Natural killer cell (primary cell): ENCODE results near the gene ABCB6. TPM values are rescaled to one million over a fixed set of nuclear protein-coding genes. Genes with fewer than 3 reads are reported as not detected.

Experiments
- ATAC-seq, 3 donors: fragments of 150-1000 bp in 2 of 3; fragments of 200-7000 bp in 1 of 3; cut with Tn5 transposase; 1 replicate in 1 of 3; 2 replicates in 2 of 3; pipeline ENCODE4 v1.10.0; 2021; ENCODE audit warnings: mild to moderate bottlenecking in 2 of 3, moderate library complexity in 2 of 3
- DNase-seq, 2 donors: peaks; one replicate each; pipeline versions ENCODE4 v3.0.0 to v3.0.0-alpha.2; 2013 to 2021; ENCODE audit warnings: mixed read lengths in 1 of 2
- H3K27ac ChIP-seq: one replicate; pipeline ENCODE4 v1.5.1; 2013; ENCODE audit warnings: mild to moderate bottlenecking, low read length
- H3K27me3 ChIP-seq: one replicate; pipeline ENCODE4 v1.6.1; 2013; ENCODE audit warnings: low read length; ENCODE audit not compliant: control insufficient read depth, insufficient read depth
- H3K36me3 ChIP-seq: one replicate; pipeline ENCODE4 v1.6.1; 2013; ENCODE audit warnings: low read length; ENCODE audit not compliant: control insufficient read depth, insufficient read depth
- H3K4me1 ChIP-seq: one replicate; pipeline ENCODE4 v1.6.1; 2013; ENCODE audit warnings: low read length; ENCODE audit not compliant: control insufficient read depth, insufficient read depth
- H3K4me3 ChIP-seq: one replicate; pipeline ENCODE4 v1.5.1; 2013; ENCODE audit warnings: low read length
- H3K9me3 ChIP-seq: one replicate; pipeline ENCODE4 v1.6.1; 2013; ENCODE audit warnings: low read length; ENCODE audit not compliant: control insufficient read depth, insufficient read depth
- H3K27ac Mint-ChIP-seq, 2 donors: one replicate each; pipeline ENCODE4 v1.8.0; 2022; ENCODE audit warnings: mild to moderate bottlenecking in 2 of 2, mixed read lengths in 2 of 2, moderate library complexity in 1 of 2
- H3K27me3 Mint-ChIP-seq, 2 donors: one replicate each; pipeline ENCODE4 v1.8.0; 2022; ENCODE audit warnings: low read depth in 2 of 2, mixed read lengths in 2 of 2
- H3K36me3 Mint-ChIP-seq: one replicate; pipeline ENCODE4 v1.8.0; 2022; ENCODE audit warnings: mixed read lengths
- H3K4me1 Mint-ChIP-seq, 2 donors: one replicate each; pipeline ENCODE4 v1.8.0; 2022; ENCODE audit warnings: mixed read lengths in 2 of 2
- H3K4me3 Mint-ChIP-seq: one replicate; pipeline ENCODE4 v1.8.0; 2022; ENCODE audit warnings: mild to moderate bottlenecking, moderate library complexity, mixed read lengths
- H3K9me3 Mint-ChIP-seq, 2 donors: one replicate each; pipeline ENCODE4 v1.8.0; 2022; ENCODE audit warnings: mixed read lengths in 2 of 2
- WGBS: methylation state at CpG from one replicate; pipeline ENCODE4 v1.1.7; 2013; ENCODE audit warnings: missing lambda C conversion rate; ENCODE audit not compliant: insufficient coverage; 5-methylcytosine and 5-hydroxymethylcytosine counted together
- intact Hi-C: fragments of 100-400 bp; cut with micrococcal nuclease; formaldehyde crosslinking; loops from one replicate; pipeline ENCODE4 v1.14.2; 2022
- total RNA-seq, 4 donors: library from RNA; stranded (reverse); fragments of 120-200 nt in 1 of 4; gene quantifications; one replicate each; pipeline versions ENCODE4 v1.2.3 to v1.2.4, GENCODE V29; 2013 to 2022
- TF ChIP-seq, protein P1 (sequence below): fragments of 200-600 bp; IDR thresholded peaks from one replicate; pipeline ENCODE4 v1.8.0; 2022; ENCODE audit warnings: antibody characterized with exemption

ABCB6 gene
- total RNA-seq, 3 donors from 2014 or later (not counting 1 experiment from before 2014, with no cell fraction given): 0.93 to 3.4 (median 1.9) TPM

DNA sequence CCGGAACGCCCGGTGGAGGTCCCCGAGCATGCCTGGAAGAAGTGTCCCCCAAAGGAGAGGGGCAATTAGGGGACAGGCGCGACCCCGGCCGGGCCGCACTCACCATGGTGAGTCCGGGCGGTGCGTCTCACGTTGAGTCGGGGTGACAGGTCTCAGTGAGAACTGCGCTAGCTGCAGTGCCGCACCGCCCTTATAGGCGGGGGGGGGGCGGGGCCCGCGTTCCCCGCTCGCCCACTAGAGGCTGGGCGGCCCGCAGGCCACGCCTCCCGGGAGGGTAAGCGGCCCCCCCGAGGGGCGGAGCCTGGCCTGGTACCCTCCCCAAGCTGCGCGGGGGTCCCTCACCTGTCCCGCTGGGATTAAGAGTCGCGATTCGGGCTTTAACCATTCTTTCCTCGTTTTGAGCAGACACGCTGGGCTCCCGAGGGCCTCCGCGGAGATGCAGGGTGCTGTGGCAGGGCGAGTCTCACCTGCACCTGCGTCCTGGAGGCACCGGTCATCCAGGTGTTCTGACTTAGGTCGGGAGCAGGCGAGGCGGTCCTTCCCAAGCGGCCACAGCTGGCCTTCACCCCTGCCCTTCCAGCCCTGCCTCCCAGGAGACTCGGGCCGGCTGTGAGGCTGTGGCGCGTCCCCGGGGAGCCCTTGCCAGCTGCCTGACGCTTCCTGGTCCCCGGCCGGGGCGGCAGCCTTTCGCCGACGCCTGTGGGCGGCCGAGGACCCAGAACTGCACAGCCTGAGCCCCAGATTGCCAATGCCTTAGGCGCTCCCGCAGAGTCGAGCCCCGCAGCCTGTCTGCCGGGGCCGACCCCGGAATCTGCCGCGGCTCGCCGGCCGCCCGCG is 35.2 kb upstream of the ABCB6 start, which contains the start of gene TUBA4A:
TSS of gene TUBA4A (minus strand) at position 166 of the 837 bp plus-strand sequence. CDS start at position 106, 60 bp downstream.
- peak within 1 kb of the TSS; percentile 86 to 98 for H3K27ac Mint-ChIP-seq
- Histone ChIP-seq H3K4me3 (peak within 1 kb of the TSS; percentile 93), H3K9me3 (no peaks in the 10 kb centered on the region), H3K27ac (peak within 1 kb of the TSS; percentile 97), H3K36me3 (peaks cover 28% of the 10 kb centered on the region), H3K4me1 (peaks cover 50% of the 10 kb centered on the region), H3K27me3 (no peaks in the 10 kb centered on the region)
- peak; percentile 91 to 95 for DNase-seq
- no peaks in the 10 kb centered on the region for H3K9me3 Mint-ChIP-seq
- intact Hi-C loops: loop anchor here (1.0 to 2.0 kb wide), 8 partner anchors 9 to 133 kb away; partner anchors contain the start of genes ANKZF1, ATG9A, CNPPD1 and DNAJB2
- H3K4me3 Mint-ChIP-seq: peak within 1 kb of the TSS; percentile 88
- H3K36me3 Mint-ChIP-seq: no peaks in the 10 kb centered on the region
- TF ChIP-seq, protein P1, sequence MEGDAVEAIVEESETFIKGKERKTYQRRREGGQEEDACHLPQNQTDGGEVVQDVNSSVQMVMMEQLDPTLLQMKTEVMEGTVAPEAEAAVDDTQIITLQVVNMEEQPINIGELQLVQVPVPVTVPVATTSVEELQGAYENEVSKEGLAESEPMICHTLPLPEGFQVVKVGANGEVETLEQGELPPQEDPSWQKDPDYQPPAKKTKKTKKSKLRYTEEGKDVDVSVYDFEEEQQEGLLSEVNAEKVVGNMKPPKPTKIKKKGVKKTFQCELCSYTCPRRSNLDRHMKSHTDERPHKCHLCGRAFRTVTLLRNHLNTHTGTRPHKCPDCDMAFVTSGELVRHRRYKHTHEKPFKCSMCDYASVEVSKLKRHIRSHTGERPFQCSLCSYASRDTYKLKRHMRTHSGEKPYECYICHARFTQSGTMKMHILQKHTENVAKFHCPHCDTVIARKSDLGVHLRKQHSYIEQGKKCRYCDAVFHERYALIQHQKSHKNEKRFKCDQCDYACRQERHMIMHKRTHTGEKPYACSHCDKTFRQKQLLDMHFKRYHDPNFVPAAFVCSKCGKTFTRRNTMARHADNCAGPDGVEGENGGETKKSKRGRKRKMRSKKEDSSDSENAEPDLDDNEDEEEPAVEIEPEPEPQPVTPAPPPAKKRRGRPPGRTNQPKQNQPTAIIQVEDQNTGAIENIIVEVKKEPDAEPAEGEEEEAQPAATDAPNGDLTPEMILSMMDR: no peak
- under 1% methylated on average over 76 of the region's 76 CpGs for WGBS
- H3K4me1 Mint-ChIP-seq: peaks cover 29 to 48% of the 10 kb centered on the region in 2 donors
- ATAC-seq: peak; percentile 78 to 92 (median 86)
- H3K27me3 Mint-ChIP-seq: peaks cover 0 to 3% of the 10 kb centered on the region in 2 donors

- H3K27me3 Mint-ChIP-seq: peaks cover 0 to 3% of the 10 kb centered on the region in 2 donors
- H3K9me3 Mint-ChIP-seq: no peaks in the 10 kb centered on the region
- Histone ChIP-seq H3K27me3 (no peaks in the 10 kb centered on the region), H3K27ac (peak within 1 kb of the TSS; percentile 97), H3K4me3 (peak within 1 kb of the TSS; percentile 93), H3K4me1 (peaks cover 58% of the 10 kb centered on the region), H3K36me3 (peaks cover 36% of the 10 kb centered on the region), H3K9me3 (no peaks in the 10 kb centered on the region)
- WGBS: 0% methylated on average over 47 of the region's 49 CpGs
- ATAC-seq (peak; percentile 14 to 33 (median 31)), DNase-seq (peak; percentile 47 to 65)
- H3K4me1 Mint-ChIP-seq: peaks cover 37 to 57% of the 10 kb centered on the region in 2 donors
- peak within 1 kb of the TSS; percentile 88 for H3K4me3 Mint-ChIP-seq
- TF ChIP-seq, protein P1: no peak
- intact Hi-C loops: loop anchor here (1.0 kb wide), 5 partner anchors 8 to 93 kb away; partner anchors contain the start of genes ANKZF1, ATG9A, GLB1L and NHEJ1
- no peaks in the 10 kb centered on the region for H3K36me3 Mint-ChIP-seq
- H3K27ac Mint-ChIP-seq: peak within 1 kb of the TSS; percentile 86 to 98
Observed at GRCh38 chr2:219252900-219253752, 34.4 kb upstream of the ABCB6 start, which contains the start of gene TUBA4B. TSS of gene TUBA4B (plus strand) at chr2:219253243. CDS start at chr2:219253408, 165 bp downstream.

GRCh38 chr2:219252570-219252899 is 33.8 kb upstream of the ABCB6 start:
- peaks cover 0 to 3% of the 10 kb centered on the region in 2 donors for H3K27me3 Mint-ChIP-seq
- WGBS: 2% methylated on average over 9 of the region's 9 CpGs
- intact Hi-C loops: no loop called here
- Histone ChIP-seq H3K27ac (peak overlapping the region; percentile 81), H3K27me3 (no peaks in the 10 kb centered on the region), H3K4me1 (peaks cover 64% of the 10 kb centered on the region), H3K36me3 (peaks cover 40% of the 10 kb centered on the region), H3K4me3 (peak overlapping the region; percentile 93), H3K9me3 (no peaks in the 10 kb centered on the region)
- peak overlapping the region; percentile 88 for H3K4me3 Mint-ChIP-seq
- ATAC-seq (no peak), DNase-seq (peak in 1 of 2 donors; percentile 63)
- H3K27ac Mint-ChIP-seq: peak overlapping the region; percentile 86 to 98
- H3K4me1 Mint-ChIP-seq: peaks cover 43 to 63% of the 10 kb centered on the region in 2 donors
- TF ChIP-seq, protein P1: no peak
- no peaks in the 10 kb centered on the region for H3K9me3 Mint-ChIP-seq
- no peaks in the 10 kb centered on the region for H3K36me3 Mint-ChIP-seq
